Neuron (in vitro differentiated cells): ENCODE results near the gene GLOD5.

Source experiments
- H2AFZ ChIP-seq: one replicate; pipeline ENCODE4 v1.6.1; 2013; ENCODE audit warnings: low read depth, mild to moderate bottlenecking, inconsistent platforms, low read length, moderate library complexity
- H3K27me3 ChIP-seq: one replicate; pipeline ENCODE4 v1.6.1; 2013; ENCODE audit warnings: low read length; ENCODE audit not compliant: insufficient read depth
- H3K36me3 ChIP-seq: one replicate; pipeline ENCODE4 v1.6.1; 2013; ENCODE audit warnings: low read length; ENCODE audit not compliant: insufficient read depth
- H3K4me1 ChIP-seq: one replicate; pipeline ENCODE4 v1.6.1; 2013; ENCODE audit warnings: low read length; ENCODE audit not compliant: insufficient read depth
- H3K4me3 ChIP-seq: 2 replicates; pipeline ENCODE4 v1.5.1; 2013; ENCODE audit warnings: mild to moderate bottlenecking, low read length, moderate library complexity
- H3K9me3 ChIP-seq: one replicate; pipeline ENCODE4 v1.6.1; 2013; ENCODE audit warnings: low read length

The GLOD5 gene

GRCh38 chrX:48776818-48777439, 15.4 kb downstream of the GLOD5 start:
- H3K4me1 ChIP-seq, result no peaks in the 10 kb centered on the region
- H2AFZ ChIP-seq, result no peak overlapping the region
- H3K36me3 ChIP-seq, result no peaks in the 10 kb centered on the region
- H3K27me3 ChIP-seq, result no peaks in the 10 kb centered on the region
- H3K9me3 ChIP-seq, result no peaks in the 10 kb centered on the region
- no peak overlapping the region for H3K4me3 ChIP-seq

- no peaks in the 10 kb centered on the region for H3K36me3 ChIP-seq
- no peaks in the 10 kb centered on the region for H3K4me1 ChIP-seq
- H2AFZ ChIP-seq, result no peak overlapping the region
- H3K4me3 ChIP-seq, result no peak overlapping the region
- no peaks in the 10 kb centered on the region for H3K27me3 ChIP-seq
- no peaks in the 10 kb centered on the region for H3K9me3 ChIP-seq
Measured at GRCh38 chrX:48779399-48779798, 17.9 kb downstream of the GLOD5 start.

- Histone ChIP-seq H3K27me3 (no peaks in the 10 kb centered on the region), H3K36me3 (no peaks in the 10 kb centered on the region), H3K9me3 (no peaks in the 10 kb centered on the region), H2AFZ (no peak overlapping the region), H3K4me1 (no peaks in the 10 kb centered on the region), H3K4me3 (no peak overlapping the region)
Measured at GRCh38 chrX:48781705-48782104, 20.2 kb downstream of the GLOD5 start.

- H3K4me3 ChIP-seq, result no peak overlapping the region
- H3K4me1 ChIP-seq, result no peaks in the 10 kb centered on the region
Measured at GRCh38 chrX:48782216-48782615, 20.7 kb downstream of the GLOD5 start.

GRCh38 chrX:48782795-48783194, 21.2 kb downstream of the GLOD5 start:
- no peaks in the 10 kb centered on the region for H3K9me3 ChIP-seq
- no peaks in the 10 kb centered on the region for H3K4me1 ChIP-seq
- H3K36me3 ChIP-seq, result no peaks in the 10 kb centered on the region
- no peak overlapping the region for H3K4me3 ChIP-seq
- peaks cover 2% of the 10 kb centered on the region for H3K27me3 ChIP-seq
- no peak overlapping the region for H2AFZ ChIP-seq

More at GRCh38 chrX:48782216-48782615, 20.7 kb downstream of the GLOD5 start:
- H3K9me3 ChIP-seq, result no peaks in the 10 kb centered on the region
- no peaks in the 10 kb centered on the region for H3K27me3 ChIP-seq
- no peak overlapping the region for H2AFZ ChIP-seq
- no peaks in the 10 kb centered on the region for H3K36me3 ChIP-seq

GRCh38 chrX:48784726-48785125, 23.2 kb downstream of the GLOD5 start:
- no peaks in the 10 kb centered on the region for H3K36me3 ChIP-seq
- no peak overlapping the region for H3K4me3 ChIP-seq
- no peaks in the 10 kb centered on the region for H3K9me3 ChIP-seq
- no peak overlapping the region for H2AFZ ChIP-seq
- peaks cover 2% of the 10 kb centered on the region for H3K27me3 ChIP-seq
- no peaks in the 10 kb centered on the region for H3K4me1 ChIP-seq

GRCh38 chrX:48785186-48785539, 23.6 kb downstream of the GLOD5 start:
- no peaks in the 10 kb centered on the region for H3K4me1 ChIP-seq
- no peaks in the 10 kb centered on the region for H3K36me3 ChIP-seq
- H2AFZ ChIP-seq, result no peak overlapping the region
- H3K9me3 ChIP-seq, result no peaks in the 10 kb centered on the region
- no peak overlapping the region for H3K4me3 ChIP-seq
- peaks cover 2% of the 10 kb centered on the region for H3K27me3 ChIP-seq

GRCh38 chrX:48785540-48786214, 24.1 kb downstream of the GLOD5 start:
- no peaks in the 10 kb centered on the region for H3K9me3 ChIP-seq
- peaks cover 2% of the 10 kb centered on the region for H3K27me3 ChIP-seq
- H3K36me3 ChIP-seq, result no peaks in the 10 kb centered on the region
- no peaks in the 10 kb centered on the region for H3K4me1 ChIP-seq
- H2AFZ ChIP-seq, result no peak overlapping the region
- no peak overlapping the region for H3K4me3 ChIP-seq

- Histone ChIP-seq H3K4me1 (no peaks in the 10 kb centered on the region), H2AFZ (no peak within 1 kb of the TSS)
Measured at GRCh38 chrX:48786341-48786800, 24.8 kb downstream of the GLOD5 start, which contains the start of gene GATA1. Gene GATA1 (plus strand): TSS chrX:48786590. CDS start chrX:48791110, 4,520 bp downstream.

GRCh38 chrX:48786825-48787504, 25.4 kb downstream of the GLOD5 start:
- H3K27me3 ChIP-seq, result peaks cover 2% of the 10 kb centered on the region
- no peak overlapping the region for H3K4me3 ChIP-seq
- no peaks in the 10 kb centered on the region for H3K4me1 ChIP-seq
- no peaks in the 10 kb centered on the region for H3K9me3 ChIP-seq
- no peak overlapping the region for H2AFZ ChIP-seq
- H3K36me3 ChIP-seq, result no peaks in the 10 kb centered on the region

More at GRCh38 chrX:48786341-48786800, 24.8 kb downstream of the GLOD5 start, which contains the start of gene GATA1:
- Histone ChIP-seq H3K9me3 (no peaks in the 10 kb centered on the region), H3K27me3 (peaks cover 2% of the 10 kb centered on the region), H3K36me3 (no peaks in the 10 kb centered on the region), H3K4me3 (no peak within 1 kb of the TSS)

- H3K36me3 ChIP-seq, result no peaks in the 10 kb centered on the region
- H2AFZ ChIP-seq, result no peak overlapping the region
- H3K4me3 ChIP-seq, result no peak overlapping the region
- H3K9me3 ChIP-seq, result no peaks in the 10 kb centered on the region
- no peaks in the 10 kb centered on the region for H3K4me1 ChIP-seq
- peaks cover 2% of the 10 kb centered on the region for H3K27me3 ChIP-seq
Measured at GRCh38 chrX:48787505-48788443, 26.2 kb downstream of the GLOD5 start.

- no peaks in the 10 kb centered on the region for H3K36me3 ChIP-seq
- H2AFZ ChIP-seq, result no peak overlapping the region
- no peak overlapping the region for H3K4me3 ChIP-seq
- no peaks in the 10 kb centered on the region for H3K4me1 ChIP-seq
- H3K27me3 ChIP-seq, result peaks cover 2% of the 10 kb centered on the region
- no peaks in the 10 kb centered on the region for H3K9me3 ChIP-seq
Measured at GRCh38 chrX:48789366-48790220, 28.0 kb downstream of the GLOD5 start.
